GM20431 (cell line): ENCODE data around the gene ZNF385D.
"Not testable (repeated sequence)": the region's sequence is repeated elsewhere in the genome, so short reads cannot be mapped to it uniquely, and the experiment has no call there.

Source experiments
- in situ Hi-C: fragments of 300-500 bp; cut with MseI, MboI; formaldehyde crosslinking; loops from one replicate; pipeline ENCODE4 v1.15.0; 2020; ENCODE audit warnings: low sequenced_read_pairs; ENCODE audit not compliant: unreplicated experiment

Gene ZNF385D

DNA sequence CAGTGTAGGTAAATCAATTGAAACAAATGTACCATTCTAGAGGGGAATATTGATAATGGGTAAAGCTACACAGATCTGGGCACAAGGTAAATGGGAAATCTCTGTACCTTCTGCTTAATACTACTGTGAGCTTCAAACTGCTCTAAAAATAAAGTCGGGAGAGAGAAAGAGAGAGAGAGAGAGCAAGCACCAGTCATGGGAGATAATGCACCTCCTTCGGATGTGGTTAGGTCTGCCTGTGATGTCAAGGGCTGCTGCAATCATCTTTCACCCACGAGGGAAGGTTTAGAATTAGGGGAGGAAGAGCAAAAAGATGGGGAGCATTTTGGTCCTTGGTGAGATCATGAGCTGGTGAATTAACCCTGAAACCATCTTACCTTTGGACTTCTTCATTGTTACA lies 219.1 kb downstream of the ZNF385D start:
- in situ Hi-C loops, result no loop called here

GRCh38 chr3:21528291-21528995 lies 222.6 kb downstream of the ZNF385D start:
- in situ Hi-C loops, result no loop called here

DNA sequence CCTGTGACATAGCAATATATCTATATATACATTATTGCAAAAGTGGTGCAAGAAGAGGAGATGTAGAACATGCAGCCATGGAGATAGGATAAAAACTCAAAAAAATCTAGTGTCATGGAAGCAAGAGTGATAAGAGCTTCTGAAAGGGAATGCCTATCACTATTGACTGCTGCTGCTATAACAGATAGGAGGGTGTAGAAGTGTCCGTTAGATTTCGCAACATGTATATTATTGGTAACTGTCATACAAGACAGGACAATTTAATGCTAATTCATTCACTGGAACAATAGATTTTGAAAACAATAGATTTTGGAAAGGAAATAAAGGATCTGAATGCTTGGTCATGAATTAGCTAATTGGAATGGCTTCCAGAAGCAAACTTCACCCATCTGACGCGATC lies 224.5 kb downstream of the ZNF385D start:
- in situ Hi-C loops, result no loop called here

DNA sequence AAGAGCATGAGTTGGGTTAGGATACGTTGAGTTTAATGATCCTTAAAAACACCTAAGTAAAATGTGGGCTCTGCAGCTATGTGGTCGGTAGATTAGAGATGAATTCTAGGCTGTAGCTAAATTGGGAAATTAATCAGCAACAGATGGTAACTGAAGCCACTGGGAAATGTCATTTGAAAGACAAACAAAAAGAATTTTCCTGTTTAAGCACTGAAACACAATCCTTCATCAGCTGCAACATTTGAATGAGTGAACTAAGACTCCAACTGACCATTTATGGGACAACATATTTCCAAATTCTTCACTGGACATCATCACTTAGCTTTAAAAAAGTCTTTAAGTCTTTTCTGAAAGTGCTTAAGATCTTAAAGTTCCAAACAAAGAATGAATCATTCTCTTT lies 226.9 kb downstream of the ZNF385D start:
- in situ Hi-C loops, result no loop called here

GRCh38 chr3:21520106-21520963 lies 230.7 kb downstream of the ZNF385D start:
- in situ Hi-C loops, result no loop called here

- in situ Hi-C loops, result no loop called here
Measured at GRCh38 chr3:21517184-21517583, 233.8 kb downstream of the ZNF385D start.

- in situ Hi-C loops, result no loop called here
Measured at GRCh38 chr3:21515417-21515816, 235.6 kb downstream of the ZNF385D start.

DNA sequence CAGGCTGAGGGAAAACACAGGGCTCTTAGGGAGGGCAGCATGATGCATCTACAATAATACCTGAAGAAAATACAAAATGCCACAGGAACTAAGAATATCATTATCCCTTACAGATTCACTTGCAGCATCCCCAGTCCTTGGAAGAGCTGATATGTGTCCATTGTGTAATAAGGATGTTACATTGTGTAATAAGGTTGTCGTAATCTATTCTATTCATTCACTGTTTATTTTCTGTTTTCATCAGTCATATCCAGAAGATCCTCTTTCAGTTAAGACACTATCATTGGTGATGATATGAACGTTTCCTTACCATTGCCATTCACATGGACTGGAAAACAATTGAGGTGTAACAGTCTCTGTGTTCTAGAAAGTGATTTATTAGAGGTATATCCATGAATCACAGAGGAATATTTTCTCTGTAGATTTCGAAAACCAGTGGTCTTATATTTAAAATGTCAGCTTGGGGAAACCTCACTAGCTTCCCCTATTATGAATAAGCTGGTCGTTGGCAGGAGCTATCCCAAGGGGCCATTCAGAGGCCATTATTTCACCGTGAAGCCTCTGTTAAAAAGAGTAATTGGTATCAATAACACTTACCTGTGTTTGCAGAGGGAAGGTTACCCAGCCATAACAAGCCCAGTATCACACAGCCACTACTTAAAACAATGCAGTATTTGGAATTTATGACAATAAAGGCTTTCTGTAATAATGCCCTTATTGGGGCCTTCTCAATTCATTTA lies 241.1 kb downstream of the ZNF385D start:
- in situ Hi-C loops, result no loop called here

DNA sequence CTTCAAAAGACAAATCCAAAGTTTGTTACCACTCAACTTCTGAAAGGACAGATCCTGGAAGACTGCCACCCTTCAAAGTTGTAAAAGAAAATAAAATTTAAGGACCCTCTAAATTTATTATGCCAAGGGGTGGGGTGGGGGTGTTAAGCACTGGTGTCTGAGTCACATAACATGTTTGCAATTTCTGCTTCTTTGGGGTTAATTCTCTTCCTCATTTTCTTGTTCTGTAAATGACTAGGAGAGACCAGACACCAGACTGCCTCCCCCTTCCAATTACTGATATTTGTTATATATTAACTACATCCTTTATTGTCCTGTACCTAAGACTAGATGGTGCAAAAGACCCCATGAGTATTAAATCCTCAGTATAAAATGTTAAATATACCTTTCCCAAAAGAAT lies 242.8 kb downstream of the ZNF385D start:
- in situ Hi-C loops, result no loop called here

DNA sequence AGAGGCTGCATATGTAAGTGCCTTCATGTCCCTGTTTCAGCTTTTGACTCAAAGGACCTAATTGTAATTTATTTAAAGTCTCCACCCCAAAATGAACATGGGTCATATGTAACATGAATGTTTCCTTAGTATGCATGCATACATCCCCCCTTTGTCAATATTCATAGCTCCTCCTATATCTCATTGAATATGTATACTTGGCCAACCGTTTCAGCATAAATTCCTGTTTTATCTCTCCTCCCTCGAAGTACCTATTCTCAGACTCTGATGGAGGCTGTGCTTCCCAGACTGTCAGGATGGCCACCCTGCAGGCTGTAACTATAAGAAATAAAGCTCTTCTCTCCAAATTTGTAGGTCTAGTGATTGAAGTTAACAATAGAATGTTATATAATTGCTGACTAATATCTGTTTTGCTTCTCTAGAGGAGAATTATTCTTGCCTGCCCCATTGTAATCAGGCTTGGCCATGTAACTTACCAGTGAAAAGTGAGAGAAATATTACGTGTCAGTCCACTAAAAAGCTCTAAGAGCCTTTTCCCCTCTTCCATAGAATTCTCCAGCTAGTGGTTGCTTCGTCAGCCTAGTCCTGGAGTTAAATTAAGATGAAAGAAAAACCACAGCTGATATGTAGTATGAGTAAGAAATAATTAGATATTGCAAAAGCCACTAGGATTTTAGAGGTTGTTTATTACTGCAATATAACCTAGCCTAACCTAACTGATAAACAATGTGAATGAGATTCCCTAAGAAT lies 245.1 kb downstream of the ZNF385D start:
- in situ Hi-C loops, result no loop called here

- in situ Hi-C loops, result no loop called here
Measured at GRCh38 chr3:21502656-21503055, 248.4 kb downstream of the ZNF385D start.

- in situ Hi-C loops, result no loop called here
Measured at GRCh38 chr3:21500834-21501233, 250.2 kb downstream of the ZNF385D start.

DNA sequence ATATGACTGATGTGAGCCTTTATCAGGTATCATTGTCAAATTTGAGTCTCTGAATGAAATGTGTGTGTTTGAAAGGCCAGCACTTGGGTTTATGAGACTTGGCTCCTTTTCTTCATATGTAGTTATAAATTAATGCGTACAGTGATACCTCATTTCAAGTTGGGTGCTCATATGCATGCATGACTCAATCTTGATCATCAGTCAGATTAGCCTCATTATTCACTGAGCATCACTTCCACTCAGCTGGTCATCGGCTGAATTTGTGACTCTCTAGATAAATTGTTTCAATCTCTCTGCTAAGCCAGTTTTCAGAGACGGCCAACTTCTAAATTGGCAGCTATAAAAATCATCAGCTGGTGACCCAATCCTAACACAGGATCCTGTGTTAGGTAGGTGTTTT lies 260.3 kb downstream of the ZNF385D start:
- in situ Hi-C loops, result not testable (repeated sequence)

- in situ Hi-C loops, result no loop called here
Measured at GRCh38 chr3:21487520-21487919, 263.5 kb downstream of the ZNF385D start.

- in situ Hi-C loops, result not testable (repeated sequence)
Measured at GRCh38 chr3:21486024-21486935, 264.7 kb downstream of the ZNF385D start.

- in situ Hi-C loops, result no loop called here
Measured at GRCh38 chr3:21484828-21485144, 266.2 kb downstream of the ZNF385D start.

GRCh38 chr3:21484057-21484827 lies 266.8 kb downstream of the ZNF385D start:
- in situ Hi-C loops, result no loop called here

DNA sequence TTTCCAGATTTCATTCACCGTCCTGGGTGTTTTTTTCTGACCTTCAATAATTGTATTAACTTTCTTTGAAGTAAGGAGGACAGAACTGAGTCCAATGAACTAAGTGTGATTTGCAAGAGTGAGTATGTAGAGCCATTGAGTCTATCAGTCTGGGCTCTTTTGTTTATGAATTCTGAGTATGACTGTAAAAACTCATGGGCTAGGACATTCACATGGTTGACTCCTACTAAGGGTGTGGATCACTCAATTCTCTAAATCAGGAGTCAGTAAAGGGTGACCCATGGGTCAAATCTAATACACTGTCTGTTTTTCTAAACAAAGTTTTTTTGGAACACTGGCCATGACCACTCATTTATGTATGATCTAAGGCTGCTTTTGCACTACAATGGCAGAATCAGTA lies 269.0 kb downstream of the ZNF385D start:
- in situ Hi-C loops, result no loop called here
